GM21786 (cell line): ENCODE measurements around the gene THBS3.
A peak's percentile ranks its signal among the peaks of the same experiment; 100 is the strongest.
"Not testable (repeated sequence)": the region's sequence is repeated elsewhere in the genome, so short reads cannot be mapped to it uniquely, and the experiment has no call there.

Experiments
- ATAC-seq: cut with Tn5 transposase; IDR thresholded peaks from one replicate; pipeline ENCODE4 v1.9.1; 2021; ENCODE audit not compliant: unreplicated experiment

The THBS3 gene

DNA sequence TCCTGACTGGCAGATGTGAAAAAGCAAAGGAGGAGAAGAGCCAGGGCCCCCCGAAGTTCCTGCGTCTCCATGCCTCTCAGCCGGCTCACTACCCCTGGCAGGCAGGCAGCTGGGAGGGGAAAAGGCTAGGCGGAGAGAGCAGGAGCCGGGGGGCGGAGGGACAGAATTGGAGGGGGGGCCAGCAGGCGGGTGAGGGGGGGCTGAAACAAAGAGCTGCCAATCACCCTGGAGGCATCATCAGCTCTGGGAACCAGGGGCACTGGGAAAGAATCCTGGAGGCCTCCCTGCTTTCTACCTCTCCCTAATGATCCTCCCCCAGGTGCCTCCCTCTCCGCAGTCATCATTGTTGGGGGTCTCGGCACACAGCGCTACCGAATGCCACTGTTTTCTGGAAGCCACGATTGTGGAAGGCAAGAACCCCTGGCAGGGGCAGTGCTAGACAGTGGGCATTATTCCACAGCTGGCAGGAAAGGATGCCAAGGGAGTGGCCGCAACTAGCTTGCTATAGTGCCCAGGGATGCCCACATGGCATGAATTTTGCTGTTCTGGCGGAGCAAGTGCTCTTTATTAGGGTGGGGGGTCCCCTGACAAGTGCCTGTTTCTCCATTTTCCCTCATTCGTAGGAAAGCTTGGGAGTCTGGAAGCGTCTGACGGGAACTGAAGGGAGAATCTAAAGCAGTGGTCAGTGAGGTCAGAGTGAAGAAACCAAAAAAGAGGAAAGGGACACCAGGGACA is at the start of gene THBS3:
THBS3 (minus strand) TSS at position 92 of the 735 bp plus-strand sequence; CDS start at position 71, 21 bp downstream.
- no peak for ATAC-seq

DNA sequence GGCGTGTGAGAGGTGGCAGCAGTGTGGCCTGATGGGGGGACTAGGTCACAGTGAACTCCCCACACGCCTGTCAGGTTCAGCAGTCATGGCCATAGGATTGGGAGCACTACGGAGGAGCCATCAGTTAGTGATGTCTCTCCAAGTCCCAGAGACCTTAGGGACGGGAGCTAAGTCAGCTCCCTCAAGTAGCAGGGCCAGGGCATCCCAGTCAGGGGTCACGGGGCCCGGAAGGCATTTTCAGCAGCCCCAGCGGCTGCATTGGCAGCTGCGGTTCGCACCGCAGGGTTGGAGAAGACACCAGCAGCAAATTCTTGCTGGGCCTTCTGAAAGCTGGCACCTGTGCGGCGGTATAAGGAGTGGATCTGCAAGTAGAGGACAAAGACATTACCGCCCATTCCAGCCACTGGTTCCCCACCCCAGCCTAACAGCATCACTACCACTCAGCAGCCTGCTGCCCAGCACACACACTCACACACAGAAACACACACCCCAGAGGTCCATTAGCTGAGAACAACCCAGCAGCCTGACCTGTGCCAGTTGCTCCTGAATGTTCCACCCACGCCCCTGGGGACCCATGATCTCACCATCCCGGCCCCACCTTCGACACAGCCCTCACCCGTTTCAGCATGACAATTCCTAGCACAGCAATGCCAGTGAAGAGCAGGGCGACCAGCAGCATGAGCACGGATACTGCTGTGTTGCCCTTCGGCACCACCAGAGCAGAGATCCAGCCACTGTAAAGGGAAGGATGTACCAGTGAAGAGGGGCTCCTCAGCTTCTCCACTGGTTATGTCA is 48.6 kb upstream of the THBS3 start:
- no peak for ATAC-seq

DNA sequence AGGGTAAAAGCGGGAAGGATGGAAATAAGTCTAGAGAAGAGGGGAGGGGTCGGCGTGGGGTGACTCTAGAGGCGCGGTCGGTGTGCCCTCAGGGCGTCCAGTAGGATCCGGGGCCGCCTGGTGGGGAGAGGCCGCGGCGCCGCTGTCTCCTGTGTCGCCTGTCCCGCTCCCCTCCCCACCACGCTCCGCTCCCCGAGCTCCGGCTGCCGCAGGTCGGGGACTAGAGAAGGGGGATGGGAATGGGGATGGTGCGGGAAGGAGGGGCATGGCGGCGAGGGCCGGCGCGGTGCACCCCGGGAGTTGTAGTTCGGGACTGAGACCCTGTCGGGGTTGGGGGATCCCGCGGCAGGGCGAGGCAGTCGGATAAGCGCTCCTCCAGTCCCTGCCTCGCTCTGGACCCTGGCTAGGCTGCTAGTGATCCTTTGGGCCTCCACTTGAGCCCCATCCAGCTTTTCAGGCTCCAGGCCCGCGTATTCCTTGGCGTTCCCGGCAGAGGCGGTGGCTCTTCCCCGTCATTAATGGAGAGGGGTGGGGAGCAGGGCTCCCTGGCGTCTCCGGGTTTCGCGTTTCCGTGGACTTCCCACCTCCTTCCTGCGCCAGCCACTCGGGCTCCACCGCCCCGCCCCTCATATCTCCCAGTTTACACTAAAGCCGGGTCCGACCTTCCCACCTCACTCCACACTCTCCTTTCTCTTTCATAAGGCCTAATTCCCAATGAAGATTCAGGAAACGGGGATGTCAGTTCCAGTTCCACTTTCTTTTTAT is 47.7 kb upstream of the THBS3 start, which contains the start of gene ENTREP3:
ENTREP3 (minus strand) TSS at position 241 of the 765 bp plus-strand sequence. CDS start 606 bp downstream, outside the sequence.
- ATAC-seq = peak; percentile 38

DNA sequence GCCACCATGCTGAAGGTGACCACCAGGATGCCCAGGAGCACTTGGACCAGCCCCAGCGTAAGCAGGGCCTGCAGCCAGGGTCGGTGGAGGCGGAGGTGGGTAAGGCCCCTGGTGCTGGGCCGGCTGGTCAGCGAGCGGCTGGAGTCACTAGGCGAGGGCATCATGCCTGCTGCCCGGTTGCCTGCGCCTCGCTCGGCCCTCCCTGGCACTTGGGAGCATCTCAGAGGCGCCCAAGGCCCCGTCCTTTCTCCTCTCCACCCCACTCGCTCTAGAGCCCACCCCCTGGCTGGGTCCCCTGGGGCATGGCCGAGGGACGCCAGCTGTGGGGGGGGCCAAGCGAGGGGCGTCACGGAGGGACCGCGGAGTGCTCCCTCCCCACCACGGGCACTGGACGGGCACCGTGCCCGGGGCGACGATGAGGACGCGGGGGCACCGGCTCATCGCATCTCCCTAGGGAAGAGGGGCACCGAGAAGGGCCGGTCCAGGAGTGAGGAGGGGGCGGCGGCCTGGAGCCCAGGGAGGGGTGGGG is 47.1 kb upstream of the THBS3 start:
- no peak for ATAC-seq

DNA sequence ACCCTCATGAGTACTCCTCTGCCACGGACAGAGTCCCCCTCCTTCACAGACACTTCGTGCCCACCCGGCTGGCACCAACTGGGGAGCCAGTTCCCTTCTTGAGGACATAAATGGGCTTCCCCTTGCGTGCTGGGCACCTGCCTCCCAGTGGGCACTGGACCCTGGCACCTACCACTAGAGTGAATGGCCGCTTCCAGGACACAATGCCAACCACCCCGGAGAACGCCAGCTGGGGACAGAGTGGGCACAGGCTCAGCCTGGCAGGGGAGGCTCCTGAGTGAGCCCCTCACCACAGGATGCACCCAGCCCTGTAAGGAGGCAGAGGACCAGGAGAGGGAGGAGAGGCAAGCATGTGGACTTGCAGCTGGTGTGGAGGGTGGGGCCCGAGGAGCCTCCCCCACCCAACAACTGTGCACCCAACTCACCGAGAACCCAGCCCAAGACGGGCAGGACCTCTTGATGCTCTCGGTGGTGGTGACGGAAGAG is 46.6 kb upstream of the THBS3 start:
- ATAC-seq = no peak

DNA sequence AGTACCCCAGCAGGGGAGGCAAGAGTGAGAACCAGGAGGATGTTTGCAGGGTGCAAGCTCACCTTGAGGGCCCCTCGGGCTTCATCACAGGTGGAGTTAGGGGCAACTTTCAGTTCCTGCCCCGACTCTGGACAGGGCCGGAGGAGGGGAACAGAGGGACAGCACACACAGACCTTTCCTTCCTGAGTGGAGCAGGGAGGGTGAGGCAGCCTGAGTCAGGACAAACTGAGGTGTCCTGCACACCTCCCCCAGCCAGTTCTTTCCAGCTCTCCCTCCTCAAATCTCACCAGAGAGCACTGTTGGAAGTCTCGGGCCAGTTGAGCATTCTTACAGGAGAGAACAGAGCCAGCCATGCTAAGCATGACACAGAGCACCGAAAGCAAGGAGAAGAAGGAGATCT is 46.1 kb upstream of the THBS3 start:
- ATAC-seq = no peak

DNA sequence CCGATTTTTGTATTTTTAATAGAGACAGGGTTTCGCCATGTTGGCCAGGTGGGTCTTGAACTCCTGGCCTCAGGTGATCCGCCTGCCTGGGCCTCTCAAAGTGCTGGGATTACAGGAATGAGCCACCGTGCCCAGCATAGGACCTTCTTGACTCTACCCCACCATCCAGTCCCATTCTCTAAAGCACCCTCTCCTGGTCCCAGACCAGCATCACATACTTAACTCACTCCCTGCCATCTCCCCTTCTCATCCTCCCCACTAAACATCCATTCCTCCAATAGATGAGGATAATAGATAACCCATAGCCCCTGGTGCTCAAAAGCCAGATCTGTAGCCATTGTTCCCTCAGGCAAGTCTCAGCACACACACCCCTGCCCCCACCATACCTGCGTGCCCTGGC is 45.5 kb upstream of the THBS3 start:
- ATAC-seq = no peak

DNA sequence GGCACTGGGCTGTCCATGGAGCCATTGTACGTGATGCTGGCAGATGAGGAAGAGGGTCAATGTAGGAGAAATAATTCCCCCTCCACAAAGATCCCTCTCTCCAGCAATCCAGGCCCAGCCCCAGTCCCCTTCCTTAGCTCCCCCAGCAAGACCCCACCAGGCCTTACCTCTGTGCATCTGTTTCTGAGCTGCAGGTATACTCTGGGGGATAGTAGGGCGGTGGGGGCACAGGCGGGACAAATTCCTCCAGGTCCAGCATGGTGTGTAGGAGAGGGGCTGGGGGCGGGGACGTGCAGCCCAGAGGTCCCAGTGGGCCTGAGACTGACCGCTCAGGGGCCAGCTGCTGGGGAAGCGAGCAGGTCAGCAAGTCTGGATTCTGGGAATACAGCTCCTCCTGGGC is 43.9 kb upstream of the THBS3 start:
- ATAC-seq = no peak

DNA sequence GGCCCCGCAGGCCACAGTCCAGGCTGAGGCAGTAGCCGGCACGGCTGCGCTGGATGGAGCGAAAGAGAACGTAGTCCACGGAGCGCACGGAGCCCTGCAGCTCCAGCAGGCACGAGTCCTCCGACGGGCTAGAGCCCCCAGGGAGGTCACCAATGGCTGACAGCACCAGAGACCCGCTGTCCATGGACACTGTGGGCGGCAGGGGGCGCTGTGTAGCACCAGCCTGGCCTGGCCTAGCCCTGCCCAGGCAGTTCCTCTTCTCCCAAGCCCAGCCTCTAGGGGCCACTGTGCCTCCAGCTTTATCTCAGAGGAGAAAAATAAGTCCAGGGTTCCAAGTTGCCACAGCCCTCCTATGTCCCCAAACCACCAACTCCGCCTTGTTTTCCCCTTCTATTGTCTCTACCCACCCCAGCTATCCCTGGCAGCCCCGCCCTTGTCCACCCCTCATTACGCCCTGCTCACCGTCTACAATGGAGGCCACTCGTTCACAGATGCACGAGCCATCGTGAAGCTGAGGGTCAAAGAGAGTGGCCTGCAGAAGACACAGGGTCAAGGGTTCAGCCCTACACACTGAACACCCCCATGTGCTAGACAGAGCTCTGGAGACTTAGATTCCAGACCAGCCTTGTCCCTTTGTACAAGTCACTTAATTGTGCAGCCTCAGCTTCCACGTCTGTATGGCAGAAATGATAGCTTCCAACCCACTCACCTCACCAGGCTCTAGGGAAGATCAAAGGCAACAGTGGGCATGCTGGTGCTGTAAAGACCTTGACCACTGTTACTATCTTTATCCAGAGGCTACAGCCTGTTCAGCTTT is 43.1 kb upstream of the THBS3 start:
- ATAC-seq = peak; percentile 79

DNA sequence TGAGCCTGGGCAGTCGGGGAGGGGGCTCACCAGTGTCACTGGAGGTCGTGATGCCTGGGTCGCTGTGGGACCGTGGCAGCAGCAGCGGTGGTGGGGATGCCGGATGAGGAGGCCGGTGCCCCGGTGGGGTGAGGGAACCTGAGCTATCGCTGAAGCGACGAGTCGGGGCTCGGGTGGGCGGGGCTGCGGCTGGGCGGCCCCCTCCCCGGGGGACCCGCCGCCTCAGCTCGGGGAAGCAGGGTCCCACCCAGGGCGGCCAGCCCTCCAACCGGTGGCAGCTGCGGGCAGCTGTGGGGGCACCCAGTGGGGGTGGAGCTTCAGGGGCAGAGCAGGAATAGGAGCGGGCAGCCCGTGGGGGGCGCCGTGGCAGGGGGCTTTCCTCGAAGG is 42.5 kb upstream of the THBS3 start:
- peak; percentile 3 for ATAC-seq

DNA sequence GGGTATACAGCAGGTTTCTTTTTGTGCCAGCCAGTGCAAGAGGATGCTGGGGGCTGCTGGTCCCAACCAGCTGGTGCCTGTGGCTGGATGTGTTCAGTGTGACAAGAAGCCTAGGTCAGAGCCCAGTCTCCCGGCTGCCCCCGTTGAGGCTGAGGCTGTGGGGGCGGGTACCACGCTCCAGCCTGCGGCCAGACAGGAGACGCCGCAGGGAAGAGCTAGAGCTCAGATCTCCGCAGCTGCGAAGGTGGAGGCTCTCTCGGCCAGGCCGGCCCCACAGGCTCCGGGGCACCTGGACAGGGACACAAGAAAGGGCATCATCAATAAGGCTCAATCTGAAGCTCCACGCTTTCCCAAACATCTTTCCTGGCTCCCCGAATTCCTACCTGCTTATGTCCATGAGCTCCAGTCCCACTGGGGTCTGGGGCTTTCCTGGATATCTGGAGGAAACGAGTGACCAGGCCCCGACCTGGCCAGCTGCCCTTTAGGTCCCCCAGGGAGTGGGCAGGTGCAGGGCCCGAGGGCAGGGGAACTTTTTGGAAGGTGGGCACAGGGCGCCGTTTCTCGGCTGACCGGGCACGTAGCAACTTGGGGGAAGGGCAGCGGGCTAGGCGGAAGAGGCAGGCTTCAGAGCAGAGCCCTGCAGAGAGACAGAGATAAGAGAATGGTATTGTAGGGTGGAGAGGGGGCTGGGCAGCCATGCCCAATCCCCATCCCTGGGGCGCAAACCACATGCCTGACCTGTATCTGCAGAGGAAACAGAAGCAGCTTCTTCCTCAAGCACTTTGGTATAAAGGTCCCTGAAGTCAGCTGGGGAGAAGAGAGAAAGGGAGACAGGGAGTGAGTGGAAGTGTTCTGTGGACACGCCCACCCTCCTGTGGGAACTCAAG is 40.2 kb upstream of the THBS3 start:
- ATAC-seq = no peak

DNA sequence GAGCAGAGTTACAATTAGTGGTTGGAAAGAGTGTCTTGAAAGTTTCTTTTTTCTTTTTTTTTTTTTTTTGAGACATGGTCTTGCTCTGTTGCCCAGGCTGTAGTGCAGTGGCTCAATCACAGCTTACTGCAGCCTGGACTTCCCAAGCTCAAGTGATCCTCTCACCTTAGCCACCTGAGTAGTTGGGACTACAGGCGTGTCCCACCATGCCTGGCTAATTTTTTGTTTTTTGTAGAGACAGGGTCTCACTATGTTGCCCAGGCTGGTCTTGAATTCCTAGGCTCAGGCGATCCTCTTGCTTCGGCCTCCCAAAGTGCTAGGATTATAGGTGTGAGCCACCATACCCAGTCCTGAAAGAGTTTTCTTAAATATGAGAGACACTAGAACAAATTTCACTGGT is 39.1 kb upstream of the THBS3 start:
- not testable (repeated sequence) for ATAC-seq

DNA sequence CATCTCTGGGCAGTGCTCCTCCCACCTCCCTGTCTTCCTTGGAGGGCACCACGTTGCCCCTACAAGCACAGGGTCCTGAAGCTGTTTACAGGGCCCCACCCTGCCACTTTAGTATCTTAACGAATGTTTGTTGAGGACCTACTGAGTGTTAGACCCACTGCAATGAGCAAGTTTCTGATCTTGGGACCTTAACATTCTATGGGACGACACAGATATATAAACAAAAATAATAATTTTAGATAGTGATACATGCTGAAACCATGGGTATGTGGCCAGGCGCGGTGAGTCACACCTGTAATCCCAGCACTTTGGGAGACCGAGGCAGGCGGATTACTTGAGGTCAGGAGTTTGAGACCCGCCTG is 37.4 kb upstream of the THBS3 start:
- no peak for ATAC-seq

DNA sequence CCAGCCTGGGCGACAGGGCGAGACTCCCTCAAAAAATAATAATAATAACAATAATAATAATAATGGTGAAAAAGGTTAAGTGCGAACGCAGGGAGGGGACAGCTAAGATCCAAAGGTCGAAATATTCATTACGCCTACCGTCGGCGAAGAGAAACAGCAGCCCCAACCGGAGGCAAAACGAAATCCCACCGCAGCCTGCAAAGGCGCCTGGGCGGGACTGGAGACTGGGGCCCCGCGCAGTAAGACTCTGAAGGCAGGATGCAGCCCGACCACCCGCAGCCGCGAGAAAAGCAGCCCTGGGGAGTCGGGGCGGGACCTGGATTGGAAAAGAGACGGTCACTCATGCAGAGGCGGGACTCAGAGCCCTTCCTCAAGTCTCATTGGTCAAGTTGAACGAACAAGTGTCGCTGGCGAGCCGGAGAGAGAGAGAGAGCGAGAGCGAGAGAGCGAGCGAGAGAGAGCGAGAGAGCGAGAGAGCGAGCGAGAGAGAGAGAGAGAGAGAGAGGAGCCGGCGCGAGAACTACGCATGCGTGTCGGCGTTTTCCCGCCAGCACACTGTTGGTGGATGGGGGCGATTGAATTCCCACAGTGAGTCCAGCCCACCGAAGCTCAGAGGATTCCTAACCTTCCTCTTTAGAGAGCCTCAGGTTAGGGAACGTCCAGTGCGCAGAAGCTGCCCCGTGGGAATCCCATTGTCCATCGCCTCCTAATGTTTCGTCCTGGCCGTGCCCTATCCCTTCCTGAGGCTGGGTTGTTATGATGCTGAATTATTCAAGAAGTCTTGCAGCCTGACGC is 36.9 kb upstream of the THBS3 start:
- ATAC-seq = peak; percentile 85

DNA sequence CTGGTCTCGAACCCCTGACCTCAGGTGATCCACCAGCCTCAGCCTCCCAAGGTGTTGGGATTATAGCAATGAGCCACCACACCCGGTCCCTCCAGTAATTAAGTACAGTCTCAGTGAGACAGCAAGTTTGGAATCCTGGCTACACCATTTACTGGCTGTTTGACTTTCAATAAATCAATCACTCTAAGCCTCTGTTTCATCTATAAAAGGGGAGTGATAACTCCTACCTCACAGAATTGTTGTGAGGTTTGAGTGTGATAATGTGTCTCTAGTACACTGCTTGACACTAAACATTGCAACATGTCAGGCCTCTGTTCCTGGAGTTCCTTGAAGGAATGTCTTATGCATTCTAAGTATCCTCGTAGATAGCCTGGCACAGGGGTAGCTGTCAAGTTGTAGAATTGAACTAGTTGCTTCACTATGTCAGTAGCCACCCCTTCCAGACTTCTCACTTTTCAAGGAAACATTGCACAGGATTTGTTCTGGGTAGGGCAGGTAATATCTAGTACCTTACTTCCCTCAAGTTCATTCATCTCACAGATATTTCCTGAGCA is 35.2 kb upstream of the THBS3 start:
- no peak for ATAC-seq

DNA sequence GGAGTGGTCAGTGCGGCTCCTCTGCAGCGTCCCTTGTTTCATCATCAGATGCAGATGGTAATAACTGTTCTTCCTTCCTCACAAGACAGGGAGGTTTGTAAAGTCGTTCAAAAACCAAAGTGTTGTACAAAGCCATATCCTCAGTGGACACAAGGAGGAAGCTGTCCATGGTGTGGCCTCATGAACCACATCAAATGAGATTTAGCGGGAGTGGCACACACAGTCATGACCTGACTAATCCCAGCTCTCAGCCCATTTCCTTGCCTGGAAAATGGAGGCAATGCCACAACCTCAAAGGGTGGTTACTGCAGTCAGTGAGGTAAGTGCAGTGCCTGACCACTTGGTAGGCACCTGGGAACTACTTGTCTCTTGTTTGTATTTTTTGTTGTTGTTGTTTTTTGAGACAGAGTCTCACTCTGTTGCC is 34.2 kb upstream of the THBS3 start:
- no peak for ATAC-seq

DNA sequence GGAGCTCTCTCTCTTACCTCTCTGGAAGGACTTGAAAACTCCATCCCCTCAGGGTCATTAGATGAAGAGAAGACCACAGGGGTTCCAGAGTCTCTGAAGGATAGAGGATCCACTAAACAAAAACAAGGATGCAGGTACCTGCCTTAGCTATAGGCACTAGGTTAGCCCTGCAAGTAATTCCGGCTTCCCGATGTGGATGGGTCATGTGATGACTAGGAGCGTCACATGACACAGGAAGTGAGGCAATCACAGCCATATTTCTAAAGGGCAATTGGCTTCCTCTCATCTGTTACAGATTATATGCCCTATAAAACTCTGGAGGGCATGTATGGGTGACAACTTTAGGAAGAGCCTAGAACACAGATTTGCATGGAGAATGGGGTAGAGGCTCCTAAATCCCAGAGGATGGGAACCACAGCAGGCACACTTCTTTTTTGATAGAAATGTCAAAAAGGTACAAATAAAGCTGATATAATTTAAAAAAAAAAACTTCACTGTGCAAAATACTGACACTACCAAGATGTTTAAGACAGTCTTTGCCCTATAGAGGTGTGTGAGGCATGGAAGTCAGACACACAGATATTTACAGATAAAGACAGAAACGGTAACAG is 33.5 kb upstream of the THBS3 start:
- peak; percentile 39 for ATAC-seq

DNA sequence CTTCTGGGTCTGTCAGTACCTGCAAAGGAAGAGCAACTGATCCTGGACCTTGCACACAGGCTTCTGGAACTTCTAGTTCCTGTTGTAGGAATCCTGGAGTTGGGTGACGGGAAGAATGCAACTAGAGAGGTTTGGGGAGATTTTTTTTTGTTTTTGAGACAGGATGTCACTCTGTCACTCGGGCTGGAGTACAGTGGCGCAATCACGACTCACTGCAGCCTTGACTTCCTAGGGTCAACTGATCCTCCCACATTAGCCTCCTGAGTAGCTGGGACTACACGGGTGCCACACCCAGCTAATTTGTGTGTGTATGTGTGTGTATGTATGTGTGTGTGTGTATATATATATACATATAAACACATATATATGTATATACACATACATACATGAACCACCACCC is 28.8 kb upstream of the THBS3 start:
- ATAC-seq = no peak
